ENCODE data around the gene MTX1.
A peak's percentile ranks its signal among the peaks of the same experiment; 100 is the strongest.
"Not testable (repeated sequence)": the region's sequence is repeated elsewhere in the genome, so short reads cannot be mapped to it uniquely, and the experiment has no call there.

Gene MTX1

GRCh38 chr1:155193991-155194240 lies 14.6 kb upstream of the MTX1 start:
- H3K9ac ChIP-seq (ENCODE audit: low read length) = peak overlapping the region; percentile 54
- H3K4me3 ChIP-seq (ENCODE audit: low read depth in 1 of 2, low read length in 2 of 2) = peak overlapping the region; percentile 56 to 82
- peak overlapping the region; percentile 89 for H3K27ac ChIP-seq (ENCODE audit: low read depth, low read length)
- peaks cover 16% of the 10 kb centered on the region for H3K4me1 ChIP-seq (ENCODE audit: insufficient read depth, low read length)
- H3K27me3 ChIP-seq (ENCODE audit: control insufficient read depth in 1 of 2, insufficient read depth in 2 of 2, low read length in 2 of 2); H3K9me3 ChIP-seq (ENCODE audit: low read length): not testable (repeated sequence)
- peaks cover 20% of the 10 kb centered on the region for H3K36me3 ChIP-seq (ENCODE audit: insufficient read depth, low read length)

GRCh38 chr1:155195201-155196102 lies 13.0 kb upstream of the MTX1 start:
- Histone ChIP-seq H3K9ac (ENCODE audit: low read length) (peak overlapping the region; percentile 41), H3K4me3 (ENCODE audit: low read depth in 1 of 2, low read length in 2 of 2) (peak overlapping the region; percentile 32 to 56), H3K4me1 (ENCODE audit: insufficient read depth, low read length) (peaks cover 16% of the 10 kb centered on the region), H3K36me3 (ENCODE audit: insufficient read depth, low read length) (peaks cover 29% of the 10 kb centered on the region), H3K27ac (ENCODE audit: low read depth, low read length) (peak overlapping the region; percentile 89), H3K27me3 (ENCODE audit: control insufficient read depth in 1 of 2, insufficient read depth in 2 of 2, low read length in 2 of 2) (no peaks in the 10 kb centered on the region), H3K9me3 (ENCODE audit: low read length) (no peaks in the 10 kb centered on the region)

GRCh38 chr1:155196103-155196892 lies 12.2 kb upstream of the MTX1 start:
- Histone ChIP-seq H3K9ac (ENCODE audit: low read length) (no peak overlapping the region), H3K27ac (ENCODE audit: low read depth, low read length) (peak overlapping the region; percentile 89), H3K9me3 (ENCODE audit: low read length) (no peaks in the 10 kb centered on the region), H3K4me1 (ENCODE audit: insufficient read depth, low read length) (peaks cover 16% of the 10 kb centered on the region), H3K4me3 (ENCODE audit: low read depth in 1 of 2, low read length in 2 of 2) (no peak overlapping the region), H3K27me3 (ENCODE audit: control insufficient read depth in 1 of 2, insufficient read depth in 2 of 2, low read length in 2 of 2) (no peaks in the 10 kb centered on the region), H3K36me3 (ENCODE audit: insufficient read depth, low read length) (peaks cover 38% of the 10 kb centered on the region)

- H3K4me3 ChIP-seq (ENCODE audit: low read depth in 1 of 2, low read length in 2 of 2) = no peak overlapping the region
- no peak overlapping the region for H3K27ac ChIP-seq (ENCODE audit: low read depth, low read length)
- no peaks in the 10 kb centered on the region for H3K27me3 ChIP-seq (ENCODE audit: control insufficient read depth in 1 of 2, insufficient read depth in 2 of 2, low read length in 2 of 2)
- H3K4me1 ChIP-seq (ENCODE audit: insufficient read depth, low read length) = peaks cover 16% of the 10 kb centered on the region
- no peak overlapping the region for H3K9ac ChIP-seq (ENCODE audit: low read length)
- peaks cover 45% of the 10 kb centered on the region for H3K36me3 ChIP-seq (ENCODE audit: insufficient read depth, low read length)
- H3K9me3 ChIP-seq (ENCODE audit: low read length) = no peaks in the 10 kb centered on the region
Observed at GRCh38 chr1:155196893-155197638, 11.4 kb upstream of the MTX1 start.

GRCh38 chr1:155197901-155198546 lies 10.5 kb upstream of the MTX1 start:
- Histone ChIP-seq H3K4me3 (ENCODE audit: low read depth in 1 of 2, low read length in 2 of 2) (no peak overlapping the region), H3K27me3 (ENCODE audit: control insufficient read depth in 1 of 2, insufficient read depth in 2 of 2, low read length in 2 of 2) (no peaks in the 10 kb centered on the region), H3K36me3 (ENCODE audit: insufficient read depth, low read length) (peaks cover 54% of the 10 kb centered on the region), H3K9ac (ENCODE audit: low read length) (no peak overlapping the region), H3K4me1 (ENCODE audit: insufficient read depth, low read length) (peaks cover 15% of the 10 kb centered on the region), H3K9me3 (ENCODE audit: low read length) (no peaks in the 10 kb centered on the region), H3K27ac (ENCODE audit: low read depth, low read length) (no peak overlapping the region)

- H3K36me3 ChIP-seq (ENCODE audit: insufficient read depth, low read length) = peaks cover 59% of the 10 kb centered on the region
- H3K27me3 ChIP-seq (ENCODE audit: control insufficient read depth in 1 of 2, insufficient read depth in 2 of 2, low read length in 2 of 2) = no peaks in the 10 kb centered on the region
- H3K27ac ChIP-seq (ENCODE audit: low read depth, low read length) = no peak overlapping the region
- H3K4me3 ChIP-seq (ENCODE audit: low read depth in 1 of 2, low read length in 2 of 2) = no peak overlapping the region
- H3K9me3 ChIP-seq (ENCODE audit: low read length) = no peaks in the 10 kb centered on the region
- H3K4me1 ChIP-seq (ENCODE audit: insufficient read depth, low read length) = peaks cover 12% of the 10 kb centered on the region
- no peak overlapping the region for H3K9ac ChIP-seq (ENCODE audit: low read length)
Observed at GRCh38 chr1:155198547-155198906, 10.0 kb upstream of the MTX1 start.

- H3K9me3 ChIP-seq (ENCODE audit: low read length) = no peaks in the 10 kb centered on the region
- no peak overlapping the region for H3K4me3 ChIP-seq (ENCODE audit: low read depth in 1 of 2, low read length in 2 of 2)
- H3K36me3 ChIP-seq (ENCODE audit: insufficient read depth, low read length) = peaks cover 61% of the 10 kb centered on the region
- no peak overlapping the region for H3K27ac ChIP-seq (ENCODE audit: low read depth, low read length)
- no peaks in the 10 kb centered on the region for H3K27me3 ChIP-seq (ENCODE audit: control insufficient read depth in 1 of 2, insufficient read depth in 2 of 2, low read length in 2 of 2)
- no peak overlapping the region for H3K9ac ChIP-seq (ENCODE audit: low read length)
- H3K4me1 ChIP-seq (ENCODE audit: insufficient read depth, low read length) = peaks cover 12% of the 10 kb centered on the region
Observed at GRCh38 chr1:155199792-155200191, 8.7 kb upstream of the MTX1 start.

- H3K4me1 ChIP-seq (ENCODE audit: insufficient read depth, low read length) = peaks cover 8% of the 10 kb centered on the region
- no peak overlapping the region for H3K27ac ChIP-seq (ENCODE audit: low read depth, low read length)
- H3K36me3 ChIP-seq (ENCODE audit: insufficient read depth, low read length) = peaks cover 63% of the 10 kb centered on the region
- no peaks in the 10 kb centered on the region for H3K9me3 ChIP-seq (ENCODE audit: low read length)
- H3K4me3 ChIP-seq (ENCODE audit: low read depth in 1 of 2, low read length in 2 of 2) = no peak overlapping the region
- H3K27me3 ChIP-seq (ENCODE audit: control insufficient read depth in 1 of 2, insufficient read depth in 2 of 2, low read length in 2 of 2) = no peaks in the 10 kb centered on the region
- H3K9ac ChIP-seq (ENCODE audit: low read length) = no peak overlapping the region
Observed at GRCh38 chr1:155200920-155201319, 7.6 kb upstream of the MTX1 start.

GRCh38 chr1:155202198-155202597 lies 6.3 kb upstream of the MTX1 start:
- H3K9ac ChIP-seq (ENCODE audit: low read length) = no peak overlapping the region
- H3K9me3 ChIP-seq (ENCODE audit: low read length) = no peaks in the 10 kb centered on the region
- no peak overlapping the region for H3K27ac ChIP-seq (ENCODE audit: low read depth, low read length)
- H3K27me3 ChIP-seq (ENCODE audit: control insufficient read depth in 1 of 2, insufficient read depth in 2 of 2, low read length in 2 of 2) = no peaks in the 10 kb centered on the region
- H3K4me1 ChIP-seq (ENCODE audit: insufficient read depth, low read length) = peaks cover 15% of the 10 kb centered on the region
- no peak overlapping the region for H3K4me3 ChIP-seq (ENCODE audit: low read depth in 1 of 2, low read length in 2 of 2)
- H3K36me3 ChIP-seq (ENCODE audit: insufficient read depth, low read length) = peaks cover 53% of the 10 kb centered on the region

- H3K4me3 ChIP-seq (ENCODE audit: low read depth in 1 of 2, low read length in 2 of 2) = no peak overlapping the region
- H3K4me1 ChIP-seq (ENCODE audit: insufficient read depth, low read length) = peaks cover 22% of the 10 kb centered on the region
- no peaks in the 10 kb centered on the region for H3K9me3 ChIP-seq (ENCODE audit: low read length)
- no peak overlapping the region for H3K9ac ChIP-seq (ENCODE audit: low read length)
- H3K27me3 ChIP-seq (ENCODE audit: control insufficient read depth in 1 of 2, insufficient read depth in 2 of 2, low read length in 2 of 2) = no peaks in the 10 kb centered on the region
- H3K27ac ChIP-seq (ENCODE audit: low read depth, low read length) = no peak overlapping the region
- peaks cover 46% of the 10 kb centered on the region for H3K36me3 ChIP-seq (ENCODE audit: insufficient read depth, low read length)
Observed at GRCh38 chr1:155202731-155203515, 5.6 kb upstream of the MTX1 start.
